AG04450 (cell line): ENCODE data around the gene SLC17A7. TPM values are rescaled to one million over a fixed set of nuclear protein-coding genes. Genes with fewer than 3 reads are reported as not detected.

Experiments used
- CTCF ChIA-PET: fragments of 300-600, 350-600 bp; formaldehyde crosslinking; extraction: SDS; loops from one replicate; lab custom pipeline; 2022; ENCODE audit warnings: antibody characterized with exemption, inconsistent platforms; lab: Charles Lee
- POLR2A ChIA-PET: fragments of 350-600 bp; formaldehyde crosslinking; extraction: SDS; loops from one replicate; lab custom pipeline; 2021; ENCODE audit warnings: antibody characterized with exemption, inconsistent platforms; lab: Yijun Ruan, JAX
- DNase-seq: peaks from one replicate; pipeline ENCODE4 v3.0.0-alpha.2; 2011; ENCODE audit warnings: low read depth, low spot score
- H3K27ac ChIP-seq: one replicate; pipeline ENCODE4 v1.5.1; 2012; ENCODE audit warnings: low read depth, low read length, control low read depth
- H3K27me3 ChIP-seq: one replicate; pipeline ENCODE4 v1.6.0; 2012; ENCODE audit warnings: low read length; ENCODE audit not compliant: control insufficient read depth, insufficient read depth
- H3K4me3 ChIP-seq: 2 replicates; pipeline ENCODE4 v1.5.1; 2011; ENCODE audit warnings: mild to moderate bottlenecking, low read depth, low read length, control low read depth
- H3K9me3 ChIP-seq: 2 replicates; pipeline ENCODE4 v1.5.1; 2012; ENCODE audit warnings: low read length; ENCODE audit not compliant: control insufficient read depth, insufficient read depth
- polyA plus RNA-seq: library from polyadenylated mRNA; depleted of rRNA; stranded (reverse); fragments of >200 nt; gene quantifications from 2 replicates; pipeline ENCODE4 v1.2.3, GENCODE V29; 2011
- TF ChIP-seq, protein P1 (sequence below): IDR thresholded peaks from 2 replicates; pipeline ENCODE4 v1.5.1; 2011; ENCODE audit warnings: low read depth, low read length, control low read depth, inconsistent platforms

The SLC17A7 gene
- polyA plus RNA-seq, 1 experiment = 0.02 TPM

DNA sequence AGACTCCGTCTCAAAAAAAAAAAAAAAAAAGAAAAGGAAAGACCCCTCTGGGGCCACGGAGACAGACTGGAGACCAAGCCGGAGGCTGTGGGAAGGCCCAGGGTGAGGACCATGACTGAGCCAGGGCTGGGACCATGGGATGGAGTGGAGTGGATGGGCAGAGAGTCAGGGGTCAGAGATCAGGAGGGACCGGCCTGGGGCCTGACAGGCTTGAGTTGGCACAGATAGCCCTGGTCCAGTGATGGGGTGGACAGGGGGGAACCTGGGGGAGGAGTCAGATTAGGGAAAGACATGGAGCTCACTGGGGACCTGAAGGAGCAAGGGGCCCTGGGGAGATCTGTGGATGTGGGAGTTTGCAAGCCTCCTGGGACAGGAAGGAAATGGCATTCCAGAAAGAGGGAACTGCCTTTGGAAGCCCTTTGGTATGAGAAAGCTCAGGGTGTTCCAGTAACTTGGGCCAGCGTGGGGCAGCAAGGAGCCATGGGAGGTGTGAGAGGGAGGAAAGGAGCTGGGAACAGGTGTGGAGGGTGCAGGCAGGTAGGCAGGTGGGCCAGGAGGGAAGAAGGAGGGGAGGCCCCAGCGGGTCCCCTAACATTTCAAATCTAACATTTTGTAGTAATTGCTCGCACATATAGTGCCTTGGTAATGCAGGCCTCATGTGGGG lies 39.8 kb upstream of the SLC17A7 start:
- TF ChIP-seq, protein P1, sequence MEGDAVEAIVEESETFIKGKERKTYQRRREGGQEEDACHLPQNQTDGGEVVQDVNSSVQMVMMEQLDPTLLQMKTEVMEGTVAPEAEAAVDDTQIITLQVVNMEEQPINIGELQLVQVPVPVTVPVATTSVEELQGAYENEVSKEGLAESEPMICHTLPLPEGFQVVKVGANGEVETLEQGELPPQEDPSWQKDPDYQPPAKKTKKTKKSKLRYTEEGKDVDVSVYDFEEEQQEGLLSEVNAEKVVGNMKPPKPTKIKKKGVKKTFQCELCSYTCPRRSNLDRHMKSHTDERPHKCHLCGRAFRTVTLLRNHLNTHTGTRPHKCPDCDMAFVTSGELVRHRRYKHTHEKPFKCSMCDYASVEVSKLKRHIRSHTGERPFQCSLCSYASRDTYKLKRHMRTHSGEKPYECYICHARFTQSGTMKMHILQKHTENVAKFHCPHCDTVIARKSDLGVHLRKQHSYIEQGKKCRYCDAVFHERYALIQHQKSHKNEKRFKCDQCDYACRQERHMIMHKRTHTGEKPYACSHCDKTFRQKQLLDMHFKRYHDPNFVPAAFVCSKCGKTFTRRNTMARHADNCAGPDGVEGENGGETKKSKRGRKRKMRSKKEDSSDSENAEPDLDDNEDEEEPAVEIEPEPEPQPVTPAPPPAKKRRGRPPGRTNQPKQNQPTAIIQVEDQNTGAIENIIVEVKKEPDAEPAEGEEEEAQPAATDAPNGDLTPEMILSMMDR = no peak
- no peak for DNase-seq
- CTCF ChIA-PET = no interaction called here
- Histone ChIP-seq H3K9me3 (peaks cover 8% of the 10 kb centered on the region; the same call in 1 of the 2 replicates), H3K27ac (no peak overlapping the region), H3K27me3 (no peaks in the 10 kb centered on the region), H3K4me3 (no peak overlapping the region)
- POLR2A ChIA-PET = no interaction called here

- Histone ChIP-seq H3K27me3 (no peaks in the 10 kb centered on the region), H3K4me3 (no peak overlapping the region), H3K9me3 (peaks cover 8% of the 10 kb centered on the region; the same call in 1 of the 2 replicates), H3K27ac (no peak overlapping the region)
- TF ChIP-seq, protein P1 = no peak
- CTCF ChIA-PET = no interaction called here
- POLR2A ChIA-PET = interaction anchor here (0.6 kb wide), 2 partner anchors 14 to 382 kb away, joined by 4 to 5 read pairs; no protein-coding TSS in a partner anchor
- DNase-seq = no peak
Observed at GRCh38 chr19:49479975-49480628, 38.8 kb upstream of the SLC17A7 start.

GRCh38 chr19:49475995-49476880 lies 34.9 kb upstream of the SLC17A7 start:
- Histone ChIP-seq H3K27me3 (no peaks in the 10 kb centered on the region), H3K4me3 (no peak overlapping the region), H3K9me3 (peaks cover 8% of the 10 kb centered on the region; the same call in 1 of the 2 replicates), H3K27ac (no peak overlapping the region)
- TF ChIP-seq, protein P1 = peak; percentile 59
- POLR2A ChIA-PET = interaction anchor here (1.5 kb wide), 1 partner anchor 20 kb away, joined by 3 read pairs; the partner anchor contains the start of gene RPS11
- no peak for DNase-seq
- CTCF ChIA-PET = interaction anchor here (0.6 to 1.9 kb wide), 7 partner anchors 18 to 187 kb away, joined by 3 to 6 read pairs (median 3); no protein-coding TSS in a partner anchor

DNA sequence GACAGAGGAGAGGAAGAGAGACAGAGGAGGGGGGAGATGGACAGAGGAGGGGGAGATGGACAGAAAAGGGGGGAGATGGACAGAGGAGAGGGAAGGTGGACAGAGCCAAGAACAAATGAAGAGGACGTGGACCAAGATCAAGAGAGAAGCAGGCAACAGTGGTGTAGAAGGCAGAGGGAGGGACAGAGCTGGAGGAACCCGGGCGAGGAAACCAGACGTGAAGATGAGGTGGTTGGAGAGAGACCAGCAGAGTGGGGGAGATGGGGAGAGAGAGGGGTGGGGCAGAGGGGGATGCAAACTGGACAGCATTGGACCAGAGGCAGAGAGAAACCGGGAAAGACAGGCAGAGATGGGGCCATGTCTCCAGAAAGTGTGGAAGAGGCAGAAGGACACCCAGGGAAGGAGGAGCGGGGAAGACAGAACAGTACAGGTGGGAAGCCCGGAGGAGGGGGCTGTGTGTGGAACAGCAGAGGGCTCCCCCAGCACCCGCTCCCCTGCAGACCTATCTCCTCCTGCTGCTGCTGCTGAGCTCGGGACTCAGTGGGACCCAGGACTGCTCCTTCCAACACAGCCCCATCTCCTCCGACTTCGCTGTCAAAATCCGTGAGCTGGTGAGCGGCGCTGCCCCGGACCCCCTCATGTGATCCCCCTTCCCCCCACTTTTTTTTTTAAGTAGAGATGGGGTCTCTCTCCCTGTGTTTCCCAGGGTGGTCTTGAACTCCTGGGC lies 34.0 kb upstream of the SLC17A7 start:
- TF ChIP-seq, protein P1 = no peak
- Histone ChIP-seq H3K9me3 (peaks cover 7% of the 10 kb centered on the region; the same call in 1 of the 2 replicates), H3K4me3 (no peak overlapping the region), H3K27me3 (no peaks in the 10 kb centered on the region), H3K27ac (no peak overlapping the region)
- ChIA-PET CTCF (interaction anchor here (0.6 to 1.9 kb wide), 3 partner anchors 17 to 137 kb away, joined by 3 to 6 read pairs (median 6); no protein-coding TSS in a partner anchor), POLR2A (interaction anchor here (0.5 to 0.6 kb wide), 2 partner anchors 87 to 294 kb away, joined by 5 to 8 read pairs; partner anchors contain the start of gene KASH5)
- no peak for DNase-seq
